Ovary (tissue), 3 donors: ENCODE measurements around the gene ARID3C.

Experiments used
- POLR2A ChIP-seq: fragments of 450-650 bp; IDR thresholded peaks from one replicate; pipeline ENCODE4 v1.6.1; 2017; ENCODE audit warnings: antibody characterized with exemption, mild to moderate bottlenecking, moderate library complexity
- TF ChIP-seq, protein P1 (sequence below), 3 donors: fragments of 450-650 bp in 2 of 3; fragments of 200-600 bp in 1 of 3; IDR thresholded peaks; one replicate each; pipeline versions ENCODE4 v1.5.1 to v1.8.0; 2016 to 2022; ENCODE audit warnings: antibody characterized with exemption in 3 of 3, mild to moderate bottlenecking in 1 of 3
- donor health status: DM: no; HTN: no; CAD: no.

DNA sequence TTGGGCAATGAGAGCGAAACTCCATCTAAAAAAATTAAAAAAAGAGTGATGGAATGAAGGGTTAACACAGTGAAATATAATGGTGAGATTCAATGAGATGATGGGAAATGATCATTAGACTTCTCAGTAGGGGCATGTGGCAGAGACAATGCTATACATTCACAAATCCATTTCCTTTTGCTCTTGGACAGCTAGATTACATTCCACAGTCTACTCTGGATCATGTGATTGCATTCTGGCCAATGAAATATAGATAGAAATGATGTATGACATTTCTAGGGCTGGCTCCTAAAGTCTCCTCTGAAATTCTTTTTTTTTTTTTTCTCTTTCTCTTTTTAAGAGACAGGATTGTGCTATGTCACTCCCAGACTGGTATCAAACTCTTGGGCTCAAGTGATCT, 13.8 kb upstream of the ARID3C start:
- TF ChIP-seq, protein P1, sequence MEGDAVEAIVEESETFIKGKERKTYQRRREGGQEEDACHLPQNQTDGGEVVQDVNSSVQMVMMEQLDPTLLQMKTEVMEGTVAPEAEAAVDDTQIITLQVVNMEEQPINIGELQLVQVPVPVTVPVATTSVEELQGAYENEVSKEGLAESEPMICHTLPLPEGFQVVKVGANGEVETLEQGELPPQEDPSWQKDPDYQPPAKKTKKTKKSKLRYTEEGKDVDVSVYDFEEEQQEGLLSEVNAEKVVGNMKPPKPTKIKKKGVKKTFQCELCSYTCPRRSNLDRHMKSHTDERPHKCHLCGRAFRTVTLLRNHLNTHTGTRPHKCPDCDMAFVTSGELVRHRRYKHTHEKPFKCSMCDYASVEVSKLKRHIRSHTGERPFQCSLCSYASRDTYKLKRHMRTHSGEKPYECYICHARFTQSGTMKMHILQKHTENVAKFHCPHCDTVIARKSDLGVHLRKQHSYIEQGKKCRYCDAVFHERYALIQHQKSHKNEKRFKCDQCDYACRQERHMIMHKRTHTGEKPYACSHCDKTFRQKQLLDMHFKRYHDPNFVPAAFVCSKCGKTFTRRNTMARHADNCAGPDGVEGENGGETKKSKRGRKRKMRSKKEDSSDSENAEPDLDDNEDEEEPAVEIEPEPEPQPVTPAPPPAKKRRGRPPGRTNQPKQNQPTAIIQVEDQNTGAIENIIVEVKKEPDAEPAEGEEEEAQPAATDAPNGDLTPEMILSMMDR (IDR thresholded peaks at IDR 0.05), result no peak
- no peak for TF ChIP-seq POLR2A
